GM18951 (cell line): ENCODE measurements around the gene ACVR1.

Source experiments
- POLR2A ChIP-seq: IDR thresholded peaks from 4 replicates; pipeline ENCODE4 v1.6.1; 2011; ENCODE audit warnings: mild to moderate bottlenecking; ENCODE audit not compliant: insufficient read length, insufficient read depth; ENCODE audit errors: extremely low read depth
- in situ Hi-C: fragments of 300-500 bp; cut with MboI; formaldehyde crosslinking; loops from one replicate; pipeline ENCODE4 v1.12.0; 2022; ENCODE audit warnings: low sequenced_read_pairs, mixed read lengths, inconsistent platforms; ENCODE audit not compliant: unreplicated experiment

Gene ACVR1

DNA sequence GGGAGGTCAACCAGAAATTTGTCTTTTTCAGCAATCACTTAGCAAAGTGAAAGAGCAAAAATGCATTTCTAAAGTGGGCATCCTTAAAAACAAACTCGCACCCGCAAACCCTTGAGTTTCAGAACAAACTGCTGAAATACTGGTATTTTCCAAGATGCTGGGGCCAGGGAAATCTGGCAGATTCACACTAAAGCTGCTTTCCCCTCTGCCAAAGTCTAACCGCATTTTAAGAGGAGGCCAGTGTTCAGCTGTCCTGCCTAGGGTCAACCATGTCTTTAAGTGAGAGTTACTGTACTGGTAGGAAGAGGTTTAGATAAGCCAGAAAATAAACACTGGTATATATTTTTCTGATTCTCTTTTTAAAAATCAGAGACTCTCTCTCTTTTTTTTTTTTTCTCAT lies 55.9 kb downstream of the ACVR1 start:
- in situ Hi-C loops, result no loop called here
- no peak for TF ChIP-seq POLR2A

DNA sequence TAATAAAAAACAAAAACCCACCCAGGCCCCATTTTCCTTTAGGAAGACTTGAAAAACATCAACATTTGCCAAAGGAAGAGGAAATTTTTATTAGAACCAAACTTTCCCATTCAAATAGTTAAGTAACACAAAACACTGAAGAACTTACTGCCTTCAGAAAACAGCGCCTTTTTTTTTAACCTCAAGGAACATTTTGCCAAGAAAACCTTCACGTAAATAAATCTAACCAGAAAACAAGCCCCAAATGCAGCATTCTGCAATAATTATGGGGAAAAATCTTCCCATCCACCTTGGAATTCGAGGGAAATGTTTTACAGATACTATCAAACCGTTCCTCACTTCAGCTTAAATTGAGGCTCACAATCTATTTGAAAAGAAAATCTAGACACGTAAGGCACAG lies 56.4 kb downstream of the ACVR1 start:
- in situ Hi-C loops, result no loop called here

DNA sequence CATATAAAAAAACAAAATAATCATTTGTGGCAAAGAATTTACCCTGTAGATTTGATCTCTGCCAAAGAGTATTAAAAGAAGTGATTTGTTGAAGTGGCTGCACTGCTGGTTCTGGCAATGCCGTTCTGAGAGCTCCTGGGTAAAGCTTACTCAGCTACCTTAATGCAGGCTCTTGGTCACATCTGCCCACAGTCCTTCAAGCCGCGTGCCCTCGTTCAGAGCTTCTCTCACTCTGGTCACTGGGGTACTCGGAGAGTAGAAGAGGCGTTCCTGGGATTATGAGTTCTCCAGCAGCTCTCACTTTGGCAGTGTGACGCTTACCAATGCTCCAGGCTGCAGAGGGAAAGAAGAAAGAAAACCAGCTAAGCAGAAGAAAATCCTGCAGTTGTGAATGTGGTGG lies 57.9 kb downstream of the ACVR1 start:
- in situ Hi-C loops, result no loop called here
- no peak for TF ChIP-seq POLR2A

More for the DNA sequence above, 56.4 kb downstream of the ACVR1 start:
- no peak for TF ChIP-seq POLR2A

DNA sequence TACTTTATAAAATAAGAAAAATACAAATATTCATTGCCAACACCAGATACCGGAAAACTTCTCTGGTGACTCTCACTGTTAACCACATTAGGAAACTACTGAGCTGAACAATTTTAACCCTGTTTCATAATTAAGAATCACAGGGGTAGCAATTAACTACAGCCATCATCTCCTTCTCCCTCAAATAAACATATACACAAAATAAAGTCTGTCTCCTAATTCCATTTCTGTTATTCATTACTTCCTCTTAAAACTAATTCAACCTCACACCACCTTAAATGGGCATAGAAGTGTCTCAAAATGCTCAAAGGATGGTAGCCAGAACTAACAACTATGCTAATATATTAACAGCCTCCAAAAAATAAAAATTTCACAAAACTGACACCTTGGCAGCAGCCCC lies 60.7 kb downstream of the ACVR1 start:
- no peak for TF ChIP-seq POLR2A
- in situ Hi-C loops, result no loop called here

DNA sequence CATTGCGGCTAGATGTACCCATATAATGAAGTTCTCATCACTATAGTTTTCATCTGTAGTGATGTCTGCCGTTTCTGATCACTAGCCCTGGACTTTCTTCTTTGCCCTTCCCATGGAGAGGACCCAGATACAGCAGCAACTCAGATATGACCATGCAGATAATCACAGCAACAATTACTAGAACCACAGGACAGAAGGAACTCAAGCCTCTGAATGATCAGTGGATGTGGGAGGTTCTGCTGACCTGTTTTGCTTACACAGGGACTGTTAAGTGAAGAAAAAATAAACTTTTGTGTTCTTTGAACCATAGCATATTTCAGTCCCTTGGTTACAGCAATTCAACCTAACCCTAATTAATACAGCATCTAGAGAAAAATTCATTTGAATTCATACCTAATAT lies 62.7 kb downstream of the ACVR1 start:
- no peak for TF ChIP-seq POLR2A
- in situ Hi-C loops, result no loop called here

DNA sequence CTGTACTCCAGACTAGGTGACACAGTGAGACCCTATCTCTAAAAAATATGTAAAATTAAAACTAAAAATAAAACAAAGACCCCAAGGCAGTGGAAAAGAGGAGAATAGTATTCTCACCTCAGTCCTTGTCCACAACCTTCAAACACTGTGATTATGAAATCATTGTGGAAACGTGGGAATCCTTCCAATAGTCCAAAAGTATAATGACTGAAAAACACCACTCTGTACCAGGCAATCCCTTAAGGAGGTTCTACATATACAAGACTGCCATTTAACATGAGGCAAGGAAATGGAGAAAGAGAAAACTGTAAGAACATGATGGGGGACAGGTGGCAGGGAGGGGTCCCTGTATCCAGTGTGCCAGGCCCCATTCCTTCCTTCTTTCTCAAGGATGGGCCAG lies 66.1 kb downstream of the ACVR1 start:
- TF ChIP-seq POLR2A, result no peak
- in situ Hi-C loops, result no loop called here

DNA sequence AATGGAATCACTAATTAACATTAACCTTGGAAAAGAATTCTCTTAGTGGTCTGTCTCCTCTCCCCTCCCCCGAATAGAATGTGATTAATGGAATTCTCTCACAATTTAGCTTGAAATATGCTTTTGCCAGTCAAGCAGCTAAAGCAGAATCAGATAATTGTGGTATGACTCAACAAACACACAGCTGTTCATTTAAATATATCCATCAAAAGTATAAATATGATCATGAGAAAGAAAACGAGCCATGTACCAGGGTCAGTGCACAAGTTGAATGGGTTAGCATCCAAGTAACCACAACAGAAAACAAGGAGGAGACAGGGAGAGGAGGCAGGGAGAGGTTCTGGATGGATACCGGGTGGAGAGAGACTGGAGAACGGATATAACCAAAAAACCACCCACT lies 66.9 kb downstream of the ACVR1 start:
- in situ Hi-C loops, result no loop called here
- no peak for TF ChIP-seq POLR2A

DNA sequence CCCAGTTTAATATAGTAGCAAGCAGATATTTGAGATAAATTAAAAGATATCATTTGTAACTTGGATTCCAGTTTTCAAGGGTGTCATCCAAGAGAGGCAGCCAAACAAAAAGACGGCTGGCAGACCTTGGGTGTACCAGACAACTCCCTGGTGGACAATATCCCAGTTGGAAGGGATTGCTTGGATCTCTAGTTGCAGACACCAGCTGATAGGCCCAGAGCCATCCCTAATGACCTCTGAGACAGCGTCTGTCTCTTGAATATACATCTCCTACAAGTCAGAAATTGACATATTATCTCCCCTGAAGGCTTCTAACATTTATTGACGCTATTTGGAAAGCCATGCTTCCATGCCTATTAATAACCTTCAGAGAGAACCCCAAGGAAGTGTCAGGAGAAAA lies 67.7 kb downstream of the ACVR1 start:
- TF ChIP-seq POLR2A, result no peak
- in situ Hi-C loops, result no loop called here

DNA sequence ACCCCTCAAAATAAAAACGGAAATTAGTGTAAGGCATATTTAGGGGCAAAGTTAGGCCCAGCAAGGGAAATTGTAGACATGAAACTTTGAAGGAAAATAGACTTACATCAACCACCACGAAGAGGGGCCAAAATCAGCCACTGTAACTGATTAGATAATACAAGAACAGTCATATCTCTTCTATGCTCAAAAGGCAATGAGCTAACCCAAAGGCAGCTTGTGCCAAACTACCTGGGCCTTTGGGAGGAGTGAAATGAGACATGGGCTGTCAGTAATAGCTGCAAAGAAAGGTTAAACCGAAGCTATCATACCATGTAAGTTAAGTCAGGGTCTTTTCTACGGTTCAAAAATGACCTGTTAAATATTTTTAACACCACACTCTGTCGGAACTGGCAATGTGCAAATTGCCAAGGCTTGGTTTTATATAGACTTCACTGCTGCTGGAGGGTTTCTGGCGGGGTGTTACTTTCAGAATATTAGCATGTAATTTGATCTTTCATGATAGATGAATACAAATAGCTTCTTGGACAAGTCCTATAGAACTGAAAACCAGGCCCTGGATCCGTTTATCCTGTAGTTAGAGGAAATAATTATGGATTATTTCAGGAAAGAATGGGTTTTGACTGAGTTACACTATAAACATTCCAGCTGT lies 69.6 kb downstream of the ACVR1 start:
- no peak for TF ChIP-seq POLR2A
- in situ Hi-C loops, result no loop called here

DNA sequence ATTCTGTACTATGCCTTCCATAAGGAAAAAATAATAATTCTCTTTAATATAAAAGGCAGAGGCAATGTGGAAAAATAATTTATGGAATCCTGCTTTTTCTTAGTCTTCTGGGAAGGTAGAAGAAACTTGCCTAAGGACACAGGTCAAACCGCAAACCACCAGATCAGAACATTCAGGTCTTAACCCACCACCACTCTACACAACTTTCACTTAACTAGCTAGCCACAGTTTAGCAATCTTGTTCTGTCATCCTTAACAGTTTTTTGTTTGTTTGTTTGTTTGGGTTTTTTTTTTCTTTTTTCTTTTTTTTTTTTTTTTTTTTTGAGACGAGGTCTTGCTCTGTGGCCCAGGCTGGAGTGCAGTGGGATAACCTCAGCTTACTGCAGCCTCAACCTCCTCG lies 70.6 kb downstream of the ACVR1 start:
- no peak for TF ChIP-seq POLR2A
- in situ Hi-C loops, result no loop called here

DNA sequence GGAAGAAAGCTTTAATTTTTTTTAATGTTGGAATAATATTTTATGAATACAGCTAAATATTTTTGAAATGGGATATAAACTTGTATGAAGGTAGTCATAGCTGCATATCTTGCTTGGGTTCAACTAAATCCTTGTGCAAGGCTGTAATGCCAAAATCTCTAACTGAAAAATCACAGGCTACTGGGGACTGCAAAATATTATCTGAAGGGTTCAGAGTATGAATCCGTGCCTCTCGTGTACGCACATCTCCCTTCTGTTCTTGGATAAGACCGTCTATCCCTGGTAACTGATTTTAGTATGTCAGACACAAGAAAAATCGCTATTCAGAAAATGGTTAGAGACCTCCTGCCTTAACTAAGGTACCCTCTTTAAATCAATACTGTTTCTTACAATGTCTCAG lies 71.8 kb downstream of the ACVR1 start:
- in situ Hi-C loops, result no loop called here
- TF ChIP-seq POLR2A, result no peak

DNA sequence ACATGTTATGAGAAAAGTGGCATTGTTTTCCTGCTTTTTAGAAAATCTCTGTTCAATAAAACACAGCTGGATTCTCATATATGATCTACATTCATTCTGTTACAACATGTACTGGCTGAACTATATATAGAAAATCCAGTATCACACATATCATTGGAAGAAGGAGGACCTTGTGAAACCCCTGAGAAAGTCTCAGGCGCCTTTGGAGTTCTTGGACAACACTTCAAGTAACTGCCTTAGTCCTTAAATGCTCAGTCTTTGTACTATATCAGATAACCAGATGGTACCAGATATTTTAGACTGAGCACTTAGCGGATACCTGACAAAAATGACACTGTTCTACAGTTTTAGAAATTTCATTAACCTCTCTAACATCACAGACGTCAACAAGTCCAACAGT lies 72.2 kb downstream of the ACVR1 start:
- TF ChIP-seq POLR2A, result no peak
- in situ Hi-C loops, result no loop called here

DNA sequence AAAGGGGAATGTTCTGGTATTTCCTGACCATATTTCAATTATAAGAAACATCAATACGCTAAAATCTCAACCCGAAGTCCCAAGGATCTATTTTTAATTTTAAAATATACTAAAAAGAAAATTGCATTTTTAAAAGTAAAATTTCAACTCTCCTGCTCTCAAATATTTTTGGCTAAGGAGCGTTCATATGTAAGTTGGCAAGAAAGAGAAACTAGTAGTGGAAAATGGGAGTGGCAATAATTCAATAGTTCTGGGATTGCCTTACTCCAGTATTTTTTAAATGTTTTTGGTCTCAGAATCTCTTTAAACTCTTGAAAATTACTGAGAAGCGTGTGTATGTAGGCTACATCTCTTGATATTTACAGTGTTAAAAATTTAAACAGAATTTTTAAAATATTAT lies 72.7 kb downstream of the ACVR1 start:
- no peak for TF ChIP-seq POLR2A
- in situ Hi-C loops, result no loop called here

DNA sequence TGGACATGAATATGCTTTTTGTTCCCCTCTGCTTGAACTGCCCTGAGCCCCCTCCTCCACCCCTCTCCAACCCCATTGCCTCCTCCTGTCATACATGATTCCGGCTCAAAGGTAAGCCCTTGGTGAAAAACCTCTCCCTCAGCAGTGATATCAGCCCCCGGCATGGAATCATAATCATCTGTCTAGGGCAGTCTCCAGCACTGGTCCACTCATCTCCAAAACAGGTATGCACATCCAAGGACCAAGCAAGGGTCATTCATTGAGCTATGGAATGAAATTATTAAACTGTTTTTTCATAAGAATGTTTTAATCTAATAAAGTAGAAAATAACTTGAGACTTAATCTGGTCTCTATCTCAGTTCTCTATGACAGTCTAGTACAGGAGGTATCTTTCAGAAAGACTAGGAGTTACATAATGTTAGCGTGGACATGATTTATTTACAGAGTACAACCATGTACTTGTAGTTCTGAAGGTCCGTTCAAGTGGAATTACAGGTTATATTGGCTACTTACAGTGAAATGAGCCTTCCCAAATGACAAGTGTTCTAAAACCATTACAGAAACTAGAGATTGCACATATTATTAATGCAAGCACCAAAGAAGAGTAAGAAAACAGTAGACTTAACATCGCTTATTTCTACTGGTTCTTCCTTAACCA lies 75.2 kb downstream of the ACVR1 start:
- in situ Hi-C loops, result no loop called here
- no peak for TF ChIP-seq POLR2A

DNA sequence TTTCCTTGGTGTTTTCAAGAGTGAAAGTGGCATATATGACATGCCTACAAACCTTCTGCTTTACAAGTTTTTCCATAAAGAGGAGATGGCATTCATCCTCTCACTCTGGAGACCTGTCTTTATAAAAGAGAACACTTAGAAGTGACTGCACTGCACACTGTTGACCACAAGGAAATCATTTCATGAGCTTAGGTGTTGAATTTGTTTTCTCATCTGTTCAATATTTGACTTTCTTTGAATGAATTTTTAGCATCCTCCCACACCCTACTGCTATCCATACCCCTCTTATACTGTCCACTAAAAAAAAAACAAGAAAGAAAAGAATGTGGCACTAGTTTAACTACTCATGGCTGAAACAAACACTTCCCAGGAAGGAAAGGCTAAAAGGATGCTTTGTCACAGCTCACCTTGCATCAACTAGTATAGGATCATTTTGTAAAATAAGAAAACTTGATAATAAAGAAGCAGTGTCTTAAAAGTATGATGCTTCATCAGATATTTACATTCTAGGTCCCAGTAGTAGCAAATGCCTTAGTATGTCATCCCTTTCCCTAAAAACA lies 83.0 kb downstream of the ACVR1 start:
- in situ Hi-C loops, result no loop called here
- no peak for TF ChIP-seq POLR2A
